GM12875 (cell line): ENCODE measurements around the gene MSLN.

ENCODE experiments used
- H3K4me3 ChIP-seq: one replicate; pipeline ENCODE4 v1.5.1; 2011; ENCODE audit warnings: low read depth, low read length, control low read depth
- TF ChIP-seq, protein P1 (sequence below): IDR thresholded peaks from 2 replicates; pipeline ENCODE4 v1.5.1; 2011; ENCODE audit warnings: low read depth, mild to moderate bottlenecking, control low read depth, inconsistent platforms, low read length, moderate library complexity, borderline replicate concordance; ENCODE audit not compliant: insufficient read depth

Gene MSLN

DNA sequence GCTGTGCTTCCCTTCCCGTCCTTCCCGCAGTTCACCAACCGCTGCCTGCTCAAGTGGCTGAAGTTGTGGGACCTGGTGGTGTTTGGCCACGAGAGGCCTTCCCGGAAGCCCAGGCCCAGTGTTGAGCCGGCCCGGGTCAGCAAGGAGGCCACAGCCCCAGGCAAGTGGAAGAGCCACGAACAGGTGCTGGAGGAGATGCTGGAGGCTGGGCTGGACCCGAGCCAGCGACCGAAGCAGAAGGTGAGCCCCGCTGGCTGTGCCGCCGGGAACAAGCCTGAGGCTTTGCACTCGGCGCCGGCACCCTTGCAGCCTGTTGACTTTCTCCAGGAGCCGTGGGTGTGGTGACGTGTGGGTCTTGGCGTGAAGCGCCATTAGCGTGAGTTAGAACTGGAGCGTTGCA lies 30.6 kb downstream of the MSLN start:
- TF ChIP-seq, protein P1, sequence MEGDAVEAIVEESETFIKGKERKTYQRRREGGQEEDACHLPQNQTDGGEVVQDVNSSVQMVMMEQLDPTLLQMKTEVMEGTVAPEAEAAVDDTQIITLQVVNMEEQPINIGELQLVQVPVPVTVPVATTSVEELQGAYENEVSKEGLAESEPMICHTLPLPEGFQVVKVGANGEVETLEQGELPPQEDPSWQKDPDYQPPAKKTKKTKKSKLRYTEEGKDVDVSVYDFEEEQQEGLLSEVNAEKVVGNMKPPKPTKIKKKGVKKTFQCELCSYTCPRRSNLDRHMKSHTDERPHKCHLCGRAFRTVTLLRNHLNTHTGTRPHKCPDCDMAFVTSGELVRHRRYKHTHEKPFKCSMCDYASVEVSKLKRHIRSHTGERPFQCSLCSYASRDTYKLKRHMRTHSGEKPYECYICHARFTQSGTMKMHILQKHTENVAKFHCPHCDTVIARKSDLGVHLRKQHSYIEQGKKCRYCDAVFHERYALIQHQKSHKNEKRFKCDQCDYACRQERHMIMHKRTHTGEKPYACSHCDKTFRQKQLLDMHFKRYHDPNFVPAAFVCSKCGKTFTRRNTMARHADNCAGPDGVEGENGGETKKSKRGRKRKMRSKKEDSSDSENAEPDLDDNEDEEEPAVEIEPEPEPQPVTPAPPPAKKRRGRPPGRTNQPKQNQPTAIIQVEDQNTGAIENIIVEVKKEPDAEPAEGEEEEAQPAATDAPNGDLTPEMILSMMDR: no peak
- H3K4me3 ChIP-seq: no peak overlapping the region

DNA sequence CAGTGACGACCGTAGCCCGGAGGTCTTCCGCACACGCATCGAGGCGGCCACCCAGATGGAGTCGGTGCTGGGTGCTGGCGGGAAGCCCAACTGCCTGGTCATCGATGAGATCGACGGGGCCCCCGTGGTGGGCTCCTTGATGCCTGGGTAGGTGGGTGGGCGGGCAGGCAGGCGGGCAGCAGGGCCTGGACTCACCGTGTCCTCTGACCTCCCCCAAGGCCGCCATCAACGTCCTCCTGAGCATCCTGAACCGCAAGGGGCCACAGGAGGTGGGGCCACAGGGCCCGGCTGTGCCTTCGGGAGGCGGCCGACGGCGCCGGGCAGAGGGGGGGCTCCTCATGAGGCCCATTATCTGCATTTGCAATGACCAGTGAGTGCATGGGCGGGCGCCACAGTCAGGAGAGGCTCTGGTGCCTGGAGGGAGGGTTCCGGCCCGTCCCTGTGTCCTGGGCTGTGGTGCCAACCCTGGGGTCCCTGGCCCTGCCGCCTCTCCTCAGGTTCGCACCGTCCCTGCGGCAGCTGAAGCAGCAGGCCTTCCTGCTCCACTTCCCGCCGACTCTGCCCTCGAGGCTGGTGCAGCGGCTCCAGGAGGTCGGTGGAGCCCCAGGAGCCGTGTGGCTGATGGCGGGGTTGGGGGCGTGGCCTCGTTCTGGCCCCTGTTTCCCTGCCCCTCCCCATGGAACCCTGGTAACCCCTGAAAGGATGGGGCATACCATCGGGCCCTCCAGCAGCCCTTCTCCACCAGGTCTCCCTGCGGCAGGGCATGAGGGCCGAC lies 31.9 kb downstream of the MSLN start:
- H3K4me3 ChIP-seq: no peak overlapping the region
- TF ChIP-seq, protein P1: no peak

DNA sequence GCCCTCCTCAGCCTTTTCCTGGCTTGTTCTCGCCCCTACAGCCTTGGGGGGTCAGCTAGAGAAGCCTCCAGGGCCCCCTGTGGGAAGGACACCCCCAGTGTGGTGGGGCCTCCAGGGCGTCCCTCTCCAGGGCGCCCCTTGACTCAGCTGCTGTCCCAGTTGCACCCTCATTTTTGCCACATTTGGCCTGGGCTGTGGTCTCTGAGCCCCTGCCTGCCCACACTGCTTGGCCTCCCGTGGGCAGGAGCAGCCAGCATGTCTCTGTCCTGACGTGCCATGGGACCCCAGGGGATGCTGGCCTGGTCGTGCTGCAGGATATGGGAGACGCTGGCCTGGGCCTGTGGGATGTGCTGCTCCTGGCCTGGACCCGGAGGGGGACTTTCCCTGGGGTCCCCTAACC lies 32.9 kb downstream of the MSLN start:
- TF ChIP-seq, protein P1: no peak
- no peak overlapping the region for H3K4me3 ChIP-seq

DNA sequence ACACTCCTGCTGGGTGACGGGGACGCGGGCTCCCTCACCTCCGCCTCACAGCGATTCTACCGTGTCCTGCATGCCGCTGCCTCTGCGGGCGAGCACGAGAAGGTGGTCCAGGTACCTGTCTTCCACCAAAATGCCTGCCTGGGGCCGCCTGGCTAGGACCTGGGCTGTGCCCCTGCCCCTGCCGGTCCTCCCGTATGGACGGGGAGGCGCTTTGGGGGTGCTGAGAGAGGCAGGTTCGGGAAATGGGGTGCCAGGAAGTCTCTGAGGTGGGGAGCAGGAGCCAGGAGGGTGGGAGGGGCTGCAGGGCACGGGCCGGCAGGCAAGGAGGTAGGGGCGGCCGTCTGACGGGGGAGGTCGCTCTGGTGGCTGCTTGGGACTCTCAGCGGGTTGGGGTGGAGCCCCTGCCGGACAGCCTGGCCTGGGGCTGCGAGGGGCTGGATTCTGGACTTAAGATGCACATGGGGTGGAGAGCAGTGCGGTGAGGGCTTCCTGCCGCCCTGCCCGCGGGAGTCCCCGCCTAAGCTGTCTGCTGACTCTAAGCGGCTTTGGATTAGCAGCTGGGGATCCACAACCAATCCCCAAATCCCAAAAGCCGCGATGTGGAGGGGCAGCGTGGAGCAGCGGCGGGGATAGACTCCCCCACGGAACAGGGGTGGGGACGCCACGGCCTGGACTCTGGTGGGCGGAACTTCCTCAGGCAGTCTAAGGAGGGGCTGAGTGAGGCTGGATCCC lies 33.7 kb downstream of the MSLN start:
- no peak overlapping the region for H3K4me3 ChIP-seq
- TF ChIP-seq, protein P1: no peak

DNA sequence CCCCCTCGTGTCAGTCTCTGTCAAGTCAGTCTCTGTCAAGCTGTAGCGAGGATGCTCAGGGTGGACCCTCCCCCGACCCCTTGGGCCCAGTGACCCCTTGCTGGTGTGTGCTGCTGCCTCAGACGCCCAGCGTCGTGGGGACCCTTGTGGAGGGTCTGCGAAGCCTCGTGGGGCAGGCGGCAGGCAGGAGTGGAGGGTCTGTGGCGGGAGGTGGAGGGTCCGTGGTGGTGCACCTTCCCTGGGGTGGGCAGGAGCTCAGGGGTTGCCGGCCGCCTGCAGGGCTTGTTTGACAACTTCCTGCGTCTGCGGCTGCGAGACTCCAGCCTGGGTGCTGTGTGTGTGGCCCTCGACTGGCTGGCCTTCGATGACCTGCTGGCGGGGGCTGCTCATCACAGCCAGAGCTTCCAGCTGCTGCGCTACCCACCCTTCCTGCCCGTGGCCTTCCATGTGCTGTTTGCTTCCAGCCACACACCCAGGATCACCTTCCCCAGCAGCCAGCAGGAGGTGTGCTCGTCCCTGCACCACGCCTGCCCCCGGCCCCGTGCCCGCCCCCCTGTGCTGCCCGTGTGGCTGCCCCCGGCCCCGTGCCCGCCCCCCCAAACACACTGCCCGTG lies 34.4 kb downstream of the MSLN start:
- H3K4me3 ChIP-seq: no peak overlapping the region
- TF ChIP-seq, protein P1: no peak

DNA sequence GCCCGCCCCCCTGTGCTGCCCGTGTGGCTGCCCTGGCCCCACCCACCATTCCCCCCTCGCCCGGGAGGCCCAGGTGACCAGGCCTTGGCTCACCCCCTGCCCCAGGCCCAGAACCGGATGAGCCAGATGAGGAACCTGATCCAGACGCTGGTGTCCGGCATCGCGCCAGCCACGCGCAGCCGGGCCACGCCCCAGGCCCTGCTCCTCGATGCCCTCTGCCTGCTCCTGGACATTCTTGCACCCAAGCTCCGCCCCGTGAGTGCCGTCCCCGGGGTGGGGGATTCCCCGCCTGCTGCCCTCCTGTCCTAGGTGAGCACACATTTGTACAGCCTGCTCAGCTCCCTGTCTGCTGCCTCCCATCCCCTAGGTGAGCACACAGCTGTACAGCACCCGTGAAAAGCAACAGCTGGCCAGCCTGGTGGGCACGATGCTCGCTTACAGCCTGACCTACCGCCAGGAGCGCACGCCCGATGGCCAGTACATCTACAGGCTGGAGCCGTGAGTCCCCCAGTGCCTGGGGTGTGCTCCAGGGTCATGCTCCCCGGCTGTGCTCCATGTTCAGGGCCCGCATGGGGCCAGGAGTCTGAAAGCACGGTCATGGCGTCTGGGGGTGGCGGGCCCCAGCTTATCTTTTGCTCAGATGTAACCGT lies 35.2 kb downstream of the MSLN start:
- H3K4me3 ChIP-seq: no peak overlapping the region
- TF ChIP-seq, protein P1: no peak
